HepG2 (cell line): ENCODE data around the gene FITM1. TPM values are rescaled to one million over a fixed set of nuclear protein-coding genes. Genes with fewer than 3 reads are reported as not detected.

Experiments used
- HIVEP1 ChIP-seq: sonication (generic); formaldehyde crosslinking; IDR thresholded peaks from 2 replicates; pipeline ENCODE4 v1.4.0; 2020; ENCODE audit warnings: mild to moderate bottlenecking, missing genetic modification reagents
- HOXA9 ChIP-seq: sonication (generic); formaldehyde crosslinking; IDR thresholded peaks from 2 replicates; pipeline ENCODE4 v1.8.1; 2022; ENCODE audit warnings: missing genetic modification reagents, mild to moderate bottlenecking, moderate library complexity, borderline replicate concordance
- ZBTB37 ChIP-seq: sonication (generic); formaldehyde crosslinking; IDR thresholded peaks from 2 replicates; pipeline ENCODE4 v1.4.0; 2020; ENCODE audit warnings: mild to moderate bottlenecking, missing genetic modification reagents
- ZBTB40 ChIP-seq, 2 experiments: fragments of 450-650 bp in 1 of 2; sonication (generic) in 1 of 2; formaldehyde crosslinking in 1 of 2; IDR thresholded peaks; 2 replicates each; pipeline versions ENCODE4 v1.6.1 to v1.8.0; 2016 to 2022; ENCODE audit warnings: antibody characterized with exemption in 1 of 2, mild to moderate bottlenecking in 1 of 2, missing genetic modification reagents in 1 of 2
- ZBTB49 ChIP-seq: sonication (generic); formaldehyde crosslinking; IDR thresholded peaks from 2 replicates; pipeline ENCODE4 v1.4.0; 2020; ENCODE audit warnings: missing genetic modification reagents, borderline replicate concordance
- ZNF225 ChIP-seq: sonication (generic); formaldehyde crosslinking; IDR thresholded peaks from 2 replicates; pipeline ENCODE4 v1.4.0; 2020; ENCODE audit warnings: mild to moderate bottlenecking, missing genetic modification reagents
- ZNF235 ChIP-seq: sonication (generic); formaldehyde crosslinking; IDR thresholded peaks from 2 replicates; pipeline ENCODE4 v1.8.1; 2023; ENCODE audit warnings: mild to moderate bottlenecking, missing genetic modification reagents, borderline replicate concordance
- ZNF326 ChIP-seq: sonication (generic); formaldehyde crosslinking; IDR thresholded peaks from 2 replicates; pipeline ENCODE4 v1.4.0; 2020; ENCODE audit warnings: missing genetic modification reagents, borderline replicate concordance
- ZNF558 ChIP-seq: sonication (generic); formaldehyde crosslinking; IDR thresholded peaks from 2 replicates; pipeline ENCODE4 v1.9.0; 2022; ENCODE audit warnings: mild to moderate bottlenecking, missing genetic modification reagents, borderline replicate concordance
- polyA plus RNA-seq, 8 experiments: library from polyadenylated mRNA; depleted of rRNA in 3 of 8; stranded (reverse) in 7 of 8; unstranded in 1 of 8; fragments of >200 nt; fragmentation: Illumina TruSeq in 4 of 8; extraction: Trizol in 4 of 8; gene quantifications; 2 replicates each; pipeline versions ENCODE4 v1.2.1 to v1.2.3, GENCODE V29; 2011 to 2016; ENCODE audit warnings: low read depth in 4 of 8, missing spikeins in 1 of 8, mixed read lengths in 1 of 8; ENCODE audit not compliant: insufficient read depth in 1 of 8
- total RNA-seq, 5 experiments: library from RNA; depleted of rRNA; stranded (reverse); fragments of >200 nt; fragmentation: Illumina TruSeq; extraction: Trizol; gene quantifications; 2 replicates each; pipeline ENCODE4 v1.2.3, GENCODE V29; 2016; ENCODE audit warnings: low read depth in 1 of 5
- TF ChIP-seq, protein P1 (sequence below): sonication (generic); formaldehyde crosslinking; IDR thresholded peaks from 2 replicates; pipeline ENCODE4 v1.5.0; 2020; ENCODE audit warnings: mild to moderate bottlenecking, missing genetic modification reagents
- TF ChIP-seq, protein P2 (sequence below): sonication (generic); formaldehyde crosslinking; IDR thresholded peaks from 2 replicates; pipeline ENCODE4 v1.4.0; 2020; ENCODE audit warnings: mild to moderate bottlenecking, missing genetic modification reagents, borderline replicate concordance

The FITM1 gene
- total and polyA plus RNA-seq, 2 of the 13 experiments (the other 11 are each of a cell fraction or from before 2014, with no cell fraction given) = 2.7 to 5.8 TPM

- TF ChIP-seq ZBTB37 = no peak
- TF ChIP-seq ZBTB49 = no peak
- no peak for TF ChIP-seq ZNF225 (CRISPR knock-in tag)
- TF ChIP-seq ZNF235 (CRISPR knock-in tag) = no peak
- TF ChIP-seq, protein P1, sequence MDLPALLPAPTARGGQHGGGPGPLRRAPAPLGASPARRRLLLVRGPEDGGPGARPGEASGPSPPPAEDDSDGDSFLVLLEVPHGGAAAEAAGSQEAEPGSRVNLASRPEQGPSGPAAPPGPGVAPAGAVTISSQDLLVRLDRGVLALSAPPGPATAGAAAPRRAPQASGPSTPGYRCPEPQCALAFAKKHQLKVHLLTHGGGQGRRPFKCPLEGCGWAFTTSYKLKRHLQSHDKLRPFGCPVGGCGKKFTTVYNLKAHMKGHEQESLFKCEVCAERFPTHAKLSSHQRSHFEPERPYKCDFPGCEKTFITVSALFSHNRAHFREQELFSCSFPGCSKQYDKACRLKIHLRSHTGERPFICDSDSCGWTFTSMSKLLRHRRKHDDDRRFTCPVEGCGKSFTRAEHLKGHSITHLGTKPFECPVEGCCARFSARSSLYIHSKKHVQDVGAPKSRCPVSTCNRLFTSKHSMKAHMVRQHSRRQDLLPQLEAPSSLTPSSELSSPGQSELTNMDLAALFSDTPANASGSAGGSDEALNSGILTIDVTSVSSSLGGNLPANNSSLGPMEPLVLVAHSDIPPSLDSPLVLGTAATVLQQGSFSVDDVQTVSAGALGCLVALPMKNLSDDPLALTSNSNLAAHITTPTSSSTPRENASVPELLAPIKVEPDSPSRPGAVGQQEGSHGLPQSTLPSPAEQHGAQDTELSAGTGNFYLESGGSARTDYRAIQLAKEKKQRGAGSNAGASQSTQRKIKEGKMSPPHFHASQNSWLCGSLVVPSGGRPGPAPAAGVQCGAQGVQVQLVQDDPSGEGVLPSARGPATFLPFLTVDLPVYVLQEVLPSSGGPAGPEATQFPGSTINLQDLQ (CRISPR knock-in tag) = no peak
- TF ChIP-seq ZBTB40 (IDR thresholded peaks at IDR 0.05) = no peak
- no peak for TF ChIP-seq ZBTB40 (CRISPR knock-in tag; IDR thresholded peaks at IDR 0.05)
- TF ChIP-seq, protein P2, sequence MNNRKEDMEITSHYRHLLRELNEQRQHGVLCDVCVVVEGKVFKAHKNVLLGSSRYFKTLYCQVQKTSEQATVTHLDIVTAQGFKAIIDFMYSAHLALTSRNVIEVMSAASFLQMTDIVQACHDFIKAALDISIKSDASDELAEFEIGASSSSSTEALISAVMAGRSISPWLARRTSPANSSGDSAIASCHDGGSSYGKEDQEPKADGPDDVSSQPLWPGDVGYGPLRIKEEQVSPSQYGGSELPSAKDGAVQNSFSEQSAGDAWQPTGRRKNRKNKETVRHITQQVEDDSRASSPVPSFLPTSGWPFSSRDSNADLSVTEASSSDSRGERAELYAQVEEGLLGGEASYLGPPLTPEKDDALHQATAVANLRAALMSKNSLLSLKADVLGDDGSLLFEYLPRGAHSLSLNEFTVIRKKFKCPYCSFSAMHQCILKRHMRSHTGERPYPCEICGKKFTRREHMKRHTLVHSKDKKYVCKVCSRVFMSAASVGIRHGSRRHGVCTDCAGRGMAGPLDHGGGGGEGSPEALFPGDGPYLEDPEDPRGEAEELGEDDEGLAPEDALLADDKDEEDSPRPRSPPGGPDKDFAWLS (CRISPR knock-in tag) = 0 out of 2 replicates have a peak, but pooled peaks have one; percentile 20
- TF ChIP-seq ZNF558 (CRISPR knock-in tag) = no peak
- TF ChIP-seq ZNF326 (CRISPR knock-in tag) = no peak
- TF ChIP-seq HOXA9 = no peak
- TF ChIP-seq HIVEP1 (CRISPR knock-in tag) = no peak
Measured at GRCh38 chr14:24162093-24162492, 31.6 kb downstream of the FITM1 start (continued).
